K562 (cell line): ENCODE measurements around the gene CDKN2C. TPM values are rescaled to one million over a fixed set of nuclear protein-coding genes. Genes with fewer than 3 reads are reported as not detected.

Experiments used
- CEBPG ChIP-seq, 3 experiments: fragments of 200-800 bp in 1 of 3; sonication (Bioruptor generic) in 1 of 3; sonication (generic) in 1 of 3; formaldehyde crosslinking in 1 of 3; IDR thresholded peaks in 2 of 3; conservative IDR thresholded peaks in 1 of 3; 2 replicates each; pipeline versions ENCODE4 v1.6.1 to v1.8.0; 2016 to 2022; ENCODE audit warnings: missing compliant biosample characterization in 2 of 3, missing genetic modification characterization in 2 of 3, mild to moderate bottlenecking in 1 of 3, missing genetic modification reagents in 1 of 3
- E2F5 ChIP-seq: sonication (generic); formaldehyde crosslinking; IDR thresholded peaks from 2 replicates; pipeline ENCODE4 v1.8.0; 2022; ENCODE audit warnings: mild to moderate bottlenecking, missing genetic modification reagents
- ESRRA ChIP-seq: fragments of 450-650 bp; IDR thresholded peaks from 2 replicates; pipeline ENCODE4 v1.6.1; 2014; ENCODE audit warnings: low read depth, mild to moderate bottlenecking, moderate library complexity, borderline replicate concordance
- HMG20B ChIP-seq: fragments of 250-450 bp; sonication (Bioruptor Pico); IDR thresholded peaks from 2 replicates; pipeline ENCODE4 v1.5.0; 2021; ENCODE audit warnings: mild to moderate bottlenecking
- HSF4 ChIP-seq: fragments of 250-450 bp; sonication (Bioruptor Pico); IDR thresholded peaks from 2 replicates; pipeline ENCODE4 v2.1.2; 2022; ENCODE audit warnings: mild to moderate bottlenecking, moderate library complexity, borderline replicate concordance
- LCOR ChIP-seq: sonication (generic); formaldehyde crosslinking; IDR thresholded peaks from 2 replicates; pipeline ENCODE4 v1.8.0; 2022; ENCODE audit warnings: mild to moderate bottlenecking, missing genetic modification reagents
- MTA3 ChIP-seq: fragments of 450-650 bp; formaldehyde crosslinking; IDR thresholded peaks from 2 replicates; pipeline ENCODE4 v1.6.1; 2017; ENCODE audit warnings: mild to moderate bottlenecking, borderline replicate concordance
- RFX5 ChIP-seq: IDR thresholded peaks from 2 replicates; pipeline ENCODE4 v1.6.1; 2011; ENCODE audit warnings: low read depth, mild to moderate bottlenecking, improper control_type of control experiment, low read length
- SMAD1 ChIP-seq: fragments of 150-350 bp; IDR thresholded peaks from 2 replicates; pipeline ENCODE4 v1.6.1; 2014; ENCODE audit warnings: low read length, low read depth; ENCODE audit not compliant: partially characterized antibody
- TCF7L2 ChIP-seq: fragments of 150-350 bp; IDR thresholded peaks from 2 replicates; pipeline ENCODE4 v1.6.1; 2016; ENCODE audit warnings: low read depth, mild to moderate bottlenecking, low read length, moderate library complexity
- THAP7 ChIP-seq: fragments of 250-450 bp; sonication (Bioruptor Pico); IDR thresholded peaks from 2 replicates; pipeline ENCODE4 v1.5.0; 2021
- U2AF1 ChIP-seq: fragments of 200-400 bp; formaldehyde crosslinking; optimal IDR thresholded peaks from 2 replicates; pipeline ENCODE3; 2017; ENCODE audit warnings: mild to moderate bottlenecking, low read depth, low read length, moderate library complexity
- ZBTB11 ChIP-seq, 3 experiments: fragments of 200-800 bp in 1 of 3; fragments of 250-450 bp in 1 of 3; fragments of 450-650 bp in 1 of 3; sonication (Bioruptor Pico) in 1 of 3; sonication (Bioruptor generic) in 1 of 3; formaldehyde crosslinking in 1 of 3; IDR thresholded peaks; 2 replicates each; pipeline versions ENCODE4 v1.6.1 to v1.8.0; 2016 to 2022; ENCODE audit warnings: mild to moderate bottlenecking in 2 of 3, missing genetic modification characterization in 2 of 3, missing compliant biosample characterization in 1 of 3, moderate library complexity in 1 of 3
- ZBTB43 ChIP-seq: sonication (generic); formaldehyde crosslinking; IDR thresholded peaks from 2 replicates; pipeline ENCODE4 v1.8.0; 2023; ENCODE audit warnings: mild to moderate bottlenecking, missing genetic modification reagents
- ZNF146 ChIP-seq: IDR thresholded peaks from one replicate; pipeline ENCODE4 v1.6.1; 2018; ENCODE audit warnings: missing compliant biosample characterization; ENCODE audit not compliant: unreplicated experiment
- ZNF212 ChIP-seq: fragments of 450-650 bp; formaldehyde crosslinking; IDR thresholded peaks from 2 replicates; pipeline ENCODE4 v1.4.0; 2020; ENCODE audit warnings: mild to moderate bottlenecking
- ZNF583 ChIP-seq: fragments of 250-450 bp; sonication (Bioruptor Pico); IDR thresholded peaks from 2 replicates; pipeline ENCODE4 v1.4.0; 2020
- polyA plus RNA-seq, 8 experiments: library from polyadenylated mRNA; depleted of rRNA in 4 of 8; stranded (reverse) in 5 of 8; unstranded in 3 of 8; fragments of >200 nt; fragmentation: Nextera tagmentation in 2 of 8; fragmentation: Illumina TruSeq in 1 of 8; extraction: Ambion mirVana in 2 of 8; extraction: Trizol in 1 of 8; gene quantifications; 2 replicates each; pipeline versions ENCODE4 v1.2.1 to v1.2.3, GENCODE V29; 2011 to 2014; ENCODE audit warnings: inconsistent platforms in 1 of 8, missing spikeins in 1 of 8
- total RNA-seq, 7 experiments: library from RNA; depleted of rRNA in 6 of 7; stranded (reverse); fragments of >200 nt in 6 of 7; fragmentation: Illumina TruSeq in 2 of 7; extraction: Trizol in 2 of 7; gene quantifications; 2 replicates each; pipeline versions ENCODE4 v1.2.1 to v1.2.3, GENCODE V29; 2011 to 2021; ENCODE audit warnings: low replicate concordance in 1 of 7

The CDKN2C gene
- total and polyA plus RNA-seq, 9 of the 15 experiments (the other 6 are each of a cell fraction or from before 2014, with no cell fraction given) = 11.9 to 74.3 (median 45.9) TPM

GRCh38 chr1:50969611-50970508 is at the start of gene CDKN2C (continued):
- no peak for TF ChIP-seq TCF7L2
- peak; percentile 50; the same call in 1 of the 2 replicates for TF ChIP-seq LCOR (CRISPR knock-in tag)
- 0 out of 2 replicates have a peak, but pooled peaks have one; percentile 7 for TF ChIP-seq CEBPG (CRISPR knock-in tag; IDR thresholded peaks at IDR 0.05)
- TF ChIP-seq CEBPG (tag; conservative IDR thresholded peaks at IDR 0.05 in 1 of 2, IDR thresholded peaks at IDR 0.05 in 1 of 2) = peak in 1 of 2 experiments; percentile 69; a peak in 2 of 4 replicates
- TF ChIP-seq ZNF583 (CRISPR knock-in tag) = no peak
- TF ChIP-seq ESRRA = peak; percentile 22; the same call in 1 of the 2 replicates
- peak; percentile 9 for TF ChIP-seq SMAD1
- TF ChIP-seq ZBTB11 (CRISPR knock-in tag; IDR thresholded peaks at IDR 0.05) = 0 out of 6 replicates have a peak, but pooled peaks of 1 of the 3 experiments have one; percentile 19
- no peak for TF ChIP-seq MTA3
- no peak for TF ChIP-seq U2AF1
- no peak for TF ChIP-seq RFX5
- TF ChIP-seq HSF4 (CRISPR knock-in tag) = no peak
- no peak for TF ChIP-seq THAP7
- TF ChIP-seq ZBTB43 (CRISPR knock-in tag) = peak; percentile 56; the same call in 1 of the 2 replicates
- TF ChIP-seq E2F5 (CRISPR knock-in tag) = no peak
- no peak for TF ChIP-seq ZNF146 (CRISPR knock-in tag)
- TF ChIP-seq ZNF212 (CRISPR knock-in tag) = no peak
- TF ChIP-seq HMG20B (CRISPR knock-in tag) = no peak
